Mesendoderm (in vitro differentiated cells): ENCODE measurements around the gene TMEM117.

Source experiments
- DNase-seq: peaks from one replicate; pipeline ENCODE4 v3.0.0; 2013
- H2AK5ac ChIP-seq: 2 replicates; pipeline ENCODE4 v1.6.1; 2013; ENCODE audit warnings: low read length, inconsistent platforms
- H2BK120ac ChIP-seq: 2 replicates; pipeline ENCODE4 v1.6.1; 2013; ENCODE audit warnings: low read depth, mild to moderate bottlenecking, low read length, moderate library complexity, mixed read lengths
- H2BK15ac ChIP-seq: replicated peaks from 2 replicates; pipeline ENCODE4 v1.6.1; 2013; ENCODE audit warnings: low read depth, mild to moderate bottlenecking, moderate library complexity
- H2BK5ac ChIP-seq: 2 replicates; pipeline ENCODE4 v1.6.1; 2013; ENCODE audit warnings: low read length, inconsistent platforms
- H3K18ac ChIP-seq: 2 replicates; pipeline ENCODE4 v1.6.1; 2013; ENCODE audit warnings: mild to moderate bottlenecking, low read length, mixed read lengths
- H3K23ac ChIP-seq: one replicate; pipeline ENCODE4 v1.6.1; 2013; ENCODE audit warnings: low read length
- H3K27ac ChIP-seq: 2 replicates; pipeline ENCODE4 v1.5.1; 2013; ENCODE audit warnings: low read depth, mild to moderate bottlenecking, inconsistent platforms, low read length, moderate library complexity
- H3K27me3 ChIP-seq: 2 replicates; pipeline ENCODE4 v1.6.1; 2013; ENCODE audit warnings: low read length, control low read depth, mild to moderate bottlenecking, inconsistent platforms; ENCODE audit not compliant: insufficient read depth, poor library complexity
- H3K36me3 ChIP-seq: 2 replicates; pipeline ENCODE4 v1.6.1; 2013; ENCODE audit warnings: low read length, inconsistent platforms; ENCODE audit not compliant: control insufficient read depth, insufficient read depth
- H3K4ac ChIP-seq: one replicate; pipeline ENCODE4 v1.6.1; 2013; ENCODE audit warnings: low read depth, mild to moderate bottlenecking, low read length, moderate library complexity
- H3K4me1 ChIP-seq: 2 replicates; pipeline ENCODE4 v1.6.1; 2013; ENCODE audit warnings: low read depth, low read length, inconsistent platforms; ENCODE audit not compliant: control insufficient read depth
- H3K4me2 ChIP-seq: 2 replicates; pipeline ENCODE4 v1.6.1; 2013; ENCODE audit warnings: low read length
- H3K4me3 ChIP-seq: 2 replicates; pipeline ENCODE4 v1.5.1; 2013; ENCODE audit warnings: mild to moderate bottlenecking, low read length
- H3K56ac ChIP-seq: one replicate; pipeline ENCODE4 v1.6.1; 2013; ENCODE audit warnings: low read length
- H3K79me1 ChIP-seq: 2 replicates; pipeline ENCODE4 v1.6.1; 2013; ENCODE audit warnings: low read length, inconsistent platforms
- H3K79me2 ChIP-seq: 2 replicates; pipeline ENCODE4 v1.6.1; 2013; ENCODE audit warnings: mild to moderate bottlenecking, low read length; ENCODE audit not compliant: control insufficient read depth, insufficient read depth
- H3K9ac ChIP-seq: 2 replicates; pipeline ENCODE4 v1.6.1; 2013; ENCODE audit warnings: low read length, inconsistent platforms
- H4K5ac ChIP-seq: one replicate; pipeline ENCODE4 v1.6.1; 2013; ENCODE audit warnings: low read length
- H4K8ac ChIP-seq: one replicate; pipeline ENCODE4 v1.6.1; 2013; ENCODE audit warnings: low read depth, mild to moderate bottlenecking, control low read depth, low read length, moderate library complexity
- WGBS: extraction: QIAGEN DNeasy Blood & Tissue Kit; methylation state at CpG from one replicate; pipeline ENCODE4 v1.1.7; 2013; ENCODE audit warnings: low lambda C conversion rate, missing lambda C conversion rate; ENCODE audit not compliant: insufficient coverage; ENCODE audit errors: extremely low coverage; 5-methylcytosine and 5-hydroxymethylcytosine counted together

Gene TMEM117

GRCh38 chr12:43912859-43913258 lies 77.0 kb downstream of the TMEM117 start:
- Histone ChIP-seq H2AK5ac (no peak overlapping the region), H3K79me1 (no peaks in the 10 kb centered on the region), H3K4me1 (no peaks in the 10 kb centered on the region), H2BK5ac (no peak overlapping the region), H2BK120ac (no peak overlapping the region), H3K27ac (no peak overlapping the region), H3K23ac (no peak overlapping the region), H4K5ac (no peak overlapping the region), H3K4ac (no peak overlapping the region), H3K56ac (no peak overlapping the region), H3K36me3 (no peaks in the 10 kb centered on the region), H2BK15ac (no peak overlapping the region), H4K8ac (no peak overlapping the region), H3K4me3 (no peak overlapping the region), H3K4me2 (no peak overlapping the region), H3K27me3 (no peaks in the 10 kb centered on the region), H3K18ac (no peak overlapping the region), H3K79me2 (no peaks in the 10 kb centered on the region), H3K9ac (no peak overlapping the region)
- no peak for DNase-seq
- no CpG with 5 or more reads among the region's 1 CpG for WGBS

GRCh38 chr12:43914391-43914790 lies 78.5 kb downstream of the TMEM117 start:
- WGBS = no CpG with 5 or more reads among the region's 4 CpGs
- H2BK5ac ChIP-seq = no peak overlapping the region

GRCh38 chr12:43914923-43915468 lies 79.1 kb downstream of the TMEM117 start:
- peak; percentile 55 for DNase-seq
- H2BK5ac ChIP-seq = no peak overlapping the region
- H3K27ac ChIP-seq = no peak overlapping the region
- no peaks in the 10 kb centered on the region for H3K79me1 ChIP-seq
- no peak overlapping the region for H3K23ac ChIP-seq
- H4K8ac ChIP-seq = no peak overlapping the region
- H3K9ac ChIP-seq = no peak overlapping the region
- H3K36me3 ChIP-seq = no peaks in the 10 kb centered on the region
- H4K5ac ChIP-seq = no peak overlapping the region
- H3K4me2 ChIP-seq = no peak overlapping the region
- H3K56ac ChIP-seq = no peak overlapping the region
- no peak overlapping the region for H2BK120ac ChIP-seq
- no peak overlapping the region for H3K18ac ChIP-seq
- WGBS = no CpG with 5 or more reads among the region's 3 CpGs
- no peak overlapping the region for H3K4me3 ChIP-seq
- H2BK15ac ChIP-seq = no peak overlapping the region
- H2AK5ac ChIP-seq = no peak overlapping the region
- H3K27me3 ChIP-seq = no peaks in the 10 kb centered on the region
- H3K4me1 ChIP-seq = no peaks in the 10 kb centered on the region
- no peaks in the 10 kb centered on the region for H3K79me2 ChIP-seq
- no peak overlapping the region for H3K4ac ChIP-seq

More at GRCh38 chr12:43914391-43914790, 78.5 kb downstream of the TMEM117 start:
- Histone ChIP-seq H4K8ac (no peak overlapping the region), H3K79me1 (no peaks in the 10 kb centered on the region), H3K4me2 (no peak overlapping the region), H3K9ac (no peak overlapping the region), H3K4me3 (no peak overlapping the region), H3K27ac (no peak overlapping the region), H3K36me3 (no peaks in the 10 kb centered on the region), H3K18ac (no peak overlapping the region), H3K4me1 (no peaks in the 10 kb centered on the region), H3K56ac (no peak overlapping the region), H3K27me3 (no peaks in the 10 kb centered on the region), H3K23ac (no peak overlapping the region), H2AK5ac (no peak overlapping the region), H4K5ac (no peak overlapping the region), H2BK120ac (no peak overlapping the region), H2BK15ac (no peak overlapping the region), H3K79me2 (no peaks in the 10 kb centered on the region), H3K4ac (no peak overlapping the region)
- DNase-seq = no peak

- no peak overlapping the region for H2AK5ac ChIP-seq
- no peak overlapping the region for H3K9ac ChIP-seq
- no peaks in the 10 kb centered on the region for H3K4me1 ChIP-seq
- H3K4me2 ChIP-seq = no peak overlapping the region
- no peak overlapping the region for H3K27ac ChIP-seq
- no peak overlapping the region for H3K18ac ChIP-seq
- H3K36me3 ChIP-seq = no peaks in the 10 kb centered on the region
- H4K8ac ChIP-seq = no peak overlapping the region
- no peak overlapping the region for H2BK15ac ChIP-seq
- H3K4me3 ChIP-seq = no peak overlapping the region
- no peak overlapping the region for H2BK120ac ChIP-seq
- no peaks in the 10 kb centered on the region for H3K79me2 ChIP-seq
- no peak overlapping the region for H3K23ac ChIP-seq
- no CpG with 5 or more reads among the region's 2 CpGs for WGBS
- H2BK5ac ChIP-seq = no peak overlapping the region
- H3K56ac ChIP-seq = no peak overlapping the region
- no peak for DNase-seq
- H3K27me3 ChIP-seq = no peaks in the 10 kb centered on the region
- H4K5ac ChIP-seq = no peak overlapping the region
- no peak overlapping the region for H3K4ac ChIP-seq
- H3K79me1 ChIP-seq = no peaks in the 10 kb centered on the region
Observed at GRCh38 chr12:43917896-43918295, 82.0 kb downstream of the TMEM117 start.

- Histone ChIP-seq H4K5ac (no peak overlapping the region), H3K4ac (no peak overlapping the region), H3K23ac (no peak overlapping the region), H2BK15ac (no peak overlapping the region), H3K36me3 (no peaks in the 10 kb centered on the region), H2AK5ac (no peak overlapping the region), H3K9ac (no peak overlapping the region), H3K18ac (peak overlapping the region; percentile 18), H3K4me1 (no peaks in the 10 kb centered on the region), H3K79me2 (no peaks in the 10 kb centered on the region), H3K56ac (no peak overlapping the region), H3K79me1 (no peaks in the 10 kb centered on the region), H3K27ac (no peak overlapping the region), H3K27me3 (no peaks in the 10 kb centered on the region), H3K4me2 (no peak overlapping the region), H2BK5ac (no peak overlapping the region), H4K8ac (no peak overlapping the region), H2BK120ac (no peak overlapping the region), H3K4me3 (no peak overlapping the region)
- DNase-seq = peak; percentile 70
- no CpG with 5 or more reads among the region's 3 CpGs for WGBS
Observed at GRCh38 chr12:43921666-43922337, 85.9 kb downstream of the TMEM117 start.

GRCh38 chr12:43930032-43930431 lies 94.2 kb downstream of the TMEM117 start:
- Histone ChIP-seq H3K27me3 (no peaks in the 10 kb centered on the region), H2BK5ac (no peak overlapping the region), H2BK15ac (no peak overlapping the region), H3K36me3 (no peaks in the 10 kb centered on the region), H3K4ac (no peak overlapping the region), H3K79me2 (no peaks in the 10 kb centered on the region), H2AK5ac (no peak overlapping the region), H3K4me2 (no peak overlapping the region), H3K56ac (no peak overlapping the region), H4K5ac (no peak overlapping the region), H3K23ac (no peak overlapping the region), H3K4me1 (no peaks in the 10 kb centered on the region), H3K9ac (no peak overlapping the region), H4K8ac (no peak overlapping the region), H3K79me1 (no peaks in the 10 kb centered on the region), H2BK120ac (no peak overlapping the region), H3K18ac (no peak overlapping the region), H3K27ac (no peak overlapping the region), H3K4me3 (no peak overlapping the region)
- no peak for DNase-seq
- WGBS = no CpG with 5 or more reads among the region's 1 CpG
